HG03571 (cell line): ENCODE results near the gene STK24.

ENCODE experiments used
- ATAC-seq: cut with Tn5 transposase; IDR thresholded peaks from one replicate; pipeline ENCODE4 v1.9.1; 2021; ENCODE audit not compliant: unreplicated experiment

Gene STK24

DNA sequence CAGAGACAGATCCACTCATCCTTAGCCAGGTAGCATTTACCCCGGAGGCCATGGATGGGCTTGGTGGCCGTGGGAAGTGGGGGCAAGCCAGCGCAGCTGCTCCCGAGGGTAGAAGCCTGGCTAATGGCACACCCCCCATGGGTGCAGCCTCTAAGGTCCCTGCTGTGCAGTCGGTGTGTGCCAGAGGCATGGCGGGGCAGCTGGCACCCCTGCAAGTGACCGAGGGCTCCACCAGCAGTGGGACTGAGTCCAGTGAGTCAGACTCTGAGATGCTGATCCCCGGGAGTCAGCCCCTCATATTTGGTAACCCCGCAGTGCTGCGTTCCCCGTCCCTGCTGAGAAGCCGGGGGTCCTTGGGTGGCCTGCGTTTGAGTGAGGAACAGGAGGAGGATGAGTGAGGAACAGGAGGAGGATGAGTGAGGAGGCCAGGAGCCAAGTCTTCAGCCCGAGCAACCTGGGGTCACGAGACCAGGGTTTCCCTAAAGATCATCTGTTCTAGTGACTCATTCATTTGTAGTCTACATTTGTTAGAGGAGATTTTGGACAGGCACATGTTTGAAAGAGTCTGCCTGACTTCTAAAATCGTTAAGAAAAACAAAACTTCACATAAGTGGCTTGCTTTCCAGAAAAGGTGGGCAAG, 180.7 kb downstream of the STK24 start:
- no peak for ATAC-seq
